K562 (cell line): ENCODE measurements around the gene DPYSL4. TPM values are rescaled to one million over a fixed set of nuclear protein-coding genes. Genes with fewer than 3 reads are reported as not detected.

Experiments
- ATAC-seq: fragments of 200-7000 bp; cut with Tn5 transposase; 3 replicates; pipeline ENCODE4 v1.9.1; 2020; ENCODE audit warnings: moderate library complexity
- BruUV-seq: library from RNA; stranded (reverse); fragments of 400-500 nt; replicated peaks from 2 replicates; lab custom pipeline; 2021; lab: Mats Ljungman, UMichigan
- CTCF ChIA-PET: fragments of 300-600 bp; formaldehyde crosslinking; extraction: SDS; loops from one replicate; lab custom pipeline; 2021; ENCODE audit warnings: low intra/inter-chr PET ratio; lab: Yijun Ruan, JAX
- POLR2A ChIA-PET: fragments of 300-600, 350-650 bp; sonication (Branson Sonifier 250); formaldehyde crosslinking; extraction: SDS; loops from one replicate; lab custom pipeline; 2021; ENCODE audit warnings: antibody characterized with exemption, inconsistent platforms; lab: Yijun Ruan, JAX
- DNase-seq, 4 experiments: peaks; one replicate each; pipeline versions ENCODE4 v3.0.0 to v3.0.0-alpha.2; 2011 to 2018; ENCODE audit warnings: low spot score in 3 of 4, mixed read lengths in 3 of 4; ENCODE audit errors: extremely low read depth in 1 of 4
- FAIRE-seq: peaks from 2 replicates; lab custom pipeline; 2011; peaks lifted over from hg19 to GRCh38; lab: Jason Lieb, UNC
- H2AFZ ChIP-seq: 2 replicates; pipeline ENCODE4 v1.6.0; 2011; ENCODE audit warnings: low read depth, low read length, control low read depth, inconsistent platforms
- H3K27ac ChIP-seq: fragments of 200-600 bp; 3 replicates; pipeline ENCODE4 v1.8.0; 2011; ENCODE audit warnings: low read depth, mild to moderate bottlenecking, control low read depth, inconsistent platforms, low read length, moderate library complexity, mixed read lengths; ENCODE audit errors: extremely low read depth
- H3K27me3 ChIP-seq, 2 experiments: fragments of 300-600 bp in 1 of 2; 2 replicates in 1 of 2; 3 replicates in 1 of 2; pipeline versions ENCODE4 v1.6.0 to v1.8.0; 2011; ENCODE audit warnings: inconsistent platforms in 2 of 2, low read length in 2 of 2, mild to moderate bottlenecking in 1 of 2, mixed read lengths in 1 of 2, moderate library complexity in 1 of 2; ENCODE audit not compliant: control insufficient read depth in 2 of 2, insufficient read depth in 2 of 2
- H3K36me3 ChIP-seq: fragments of 300-600 bp; 3 replicates; pipeline ENCODE4 v1.8.0; 2011; ENCODE audit warnings: mild to moderate bottlenecking, low read length, inconsistent platforms; ENCODE audit not compliant: control insufficient read depth, insufficient read depth
- H3K4me1 ChIP-seq, 2 experiments: fragments of 200-600 bp in 1 of 2; replicated peaks in 1 of 2; 2 replicates in 1 of 2; 3 replicates in 1 of 2; pipeline versions ENCODE4 v1.5.1 to v1.8.0; 2011; ENCODE audit warnings: inconsistent platforms in 2 of 2, low read length in 2 of 2, mild to moderate bottlenecking in 1 of 2, mixed read lengths in 1 of 2, moderate library complexity in 1 of 2; ENCODE audit not compliant: control insufficient read depth in 2 of 2, insufficient read depth in 2 of 2
- H3K4me2 ChIP-seq: 2 replicates; pipeline ENCODE4 v1.6.1; 2011; ENCODE audit warnings: low read length, control low read depth, inconsistent platforms, mixed read lengths; ENCODE audit not compliant: insufficient read depth
- H3K4me3 ChIP-seq: fragments of 200-600 bp; sonication (generic), shearing (Covaris generic); 2 replicates; pipeline ENCODE4 v1.5.1; 2016; ENCODE audit warnings: control low read depth, inconsistent platforms
- H3K79me2 ChIP-seq: fragments of 200-600 bp; 3 replicates; pipeline ENCODE4 v1.8.0; 2011; ENCODE audit warnings: low read length, inconsistent platforms; ENCODE audit not compliant: control insufficient read depth, insufficient read depth
- H3K9ac ChIP-seq, 2 experiments: 2 replicates each; pipeline versions ENCODE4 v1.6.0 to v1.6.1; 2011; ENCODE audit warnings: low read depth in 2 of 2, low read length in 2 of 2, control low read depth in 1 of 2, inconsistent platforms in 1 of 2, mild to moderate bottlenecking in 1 of 2, mixed read lengths in 1 of 2; ENCODE audit not compliant: insufficient read depth in 1 of 2
- H3K9me1 ChIP-seq: one replicate; pipeline ENCODE4 v1.6.0; 2011; ENCODE audit warnings: inconsistent platforms, mild to moderate bottlenecking, low read length, moderate library complexity; ENCODE audit not compliant: control insufficient read depth, insufficient read depth
- H3K9me3 ChIP-seq: replicated peaks from 2 replicates; pipeline ENCODE4 v1.5.1; 2011; ENCODE audit warnings: low read depth, low read length, inconsistent platforms; ENCODE audit not compliant: control insufficient read depth, insufficient read depth
- H4K20me1 ChIP-seq: replicated peaks from 2 replicates; pipeline ENCODE4 v1.6.1; 2011; ENCODE audit warnings: low read length, inconsistent platforms, mixed read lengths; ENCODE audit not compliant: control insufficient read depth, insufficient read depth
- CBX1 ChIP-seq: sonication (generic); IDR thresholded peaks from 2 replicates; pipeline ENCODE4 v1.6.1; 2016; ENCODE audit warnings: antibody characterized with exemption, low read depth, mild to moderate bottlenecking
- KLF13 ChIP-seq: fragments of 450-650 bp; IDR thresholded peaks from 2 replicates; pipeline ENCODE4 v1.6.1; 2016; ENCODE audit warnings: missing genetic modification characterization, low read depth, mild to moderate bottlenecking, missing compliant biosample characterization, moderate library complexity, borderline replicate concordance
- MED1 ChIP-seq: sonication (generic); formaldehyde crosslinking; IDR thresholded peaks from 2 replicates; pipeline ENCODE4 v1.8.1; 2023; ENCODE audit warnings: missing genetic modification reagents, borderline replicate concordance
- MEF2D ChIP-seq: conservative IDR thresholded peaks from 2 replicates; pipeline ENCODE4 v1.6.1; 2016; ENCODE audit warnings: low read depth, missing genetic modification characterization, missing compliant biosample characterization
- NFYB ChIP-seq: IDR thresholded peaks from 2 replicates; pipeline ENCODE4 v1.6.1; 2011; ENCODE audit warnings: mild to moderate bottlenecking, moderate library complexity; ENCODE audit not compliant: insufficient read length; ENCODE audit errors: extremely low read depth
- PRPF4 ChIP-seq: fragments of 200-400 bp; formaldehyde crosslinking; IDR thresholded peaks from one replicate; pipeline ENCODE4 v1.6.1; 2017; ENCODE audit warnings: low read length, low read depth, mild to moderate bottlenecking; ENCODE audit not compliant: insufficient read depth, poor library complexity, severe bottlenecking
- TFAM ChIP-seq: fragments of 250-450 bp; sonication (Bioruptor Pico); conservative IDR thresholded peaks from 2 replicates; pipeline ENCODE4 v1.5.0; 2021; ENCODE audit warnings: mild to moderate bottlenecking, moderate library complexity
- WGBS: fragments of 100-300 bp; shearing (Covaris generic); methylation state at CpG from one replicate; pipeline ENCODE4 v1.1.6; 2016; ENCODE audit warnings: low coverage, mixed read lengths; ENCODE audit not compliant: insufficient coverage; ENCODE audit errors: missing lambda C conversion rate; 5-methylcytosine and 5-hydroxymethylcytosine counted together
- in situ Hi-C: fragments of 300-500 bp; cut with MboI; formaldehyde crosslinking; loops from 4 replicates; pipeline ENCODE4 v1.15.0; 2018; ENCODE audit warnings: inconsistent platforms, mixed read lengths
- intact Hi-C: fragments of 100-400 bp; cut with micrococcal nuclease; formaldehyde crosslinking; loops from 2 replicates; pipeline ENCODE4 v1.14.2; 2022
- polyA plus RNA-seq, 8 experiments: library from polyadenylated mRNA; depleted of rRNA in 4 of 8; stranded (reverse) in 5 of 8; unstranded in 3 of 8; fragments of >200 nt; fragmentation: Nextera tagmentation in 2 of 8; fragmentation: Illumina TruSeq in 1 of 8; extraction: Ambion mirVana in 2 of 8; extraction: Trizol in 1 of 8; gene quantifications; 2 replicates each; pipeline versions ENCODE4 v1.2.1 to v1.2.3, GENCODE V29; 2011 to 2014; ENCODE audit warnings: inconsistent platforms in 1 of 8, missing spikeins in 1 of 8
- total RNA-seq, 7 experiments: library from RNA; depleted of rRNA in 6 of 7; stranded (reverse); fragments of >200 nt in 6 of 7; fragmentation: Illumina TruSeq in 2 of 7; extraction: Trizol in 2 of 7; gene quantifications; 2 replicates each; pipeline versions ENCODE4 v1.2.1 to v1.2.3, GENCODE V29; 2011 to 2021; ENCODE audit warnings: low replicate concordance in 1 of 7

The DPYSL4 gene
- total and polyA plus RNA-seq, 9 of the 15 experiments (the other 6 are each of a cell fraction or from before 2014, with no cell fraction given): 0.03 TPM; not detected in 8

DNA sequence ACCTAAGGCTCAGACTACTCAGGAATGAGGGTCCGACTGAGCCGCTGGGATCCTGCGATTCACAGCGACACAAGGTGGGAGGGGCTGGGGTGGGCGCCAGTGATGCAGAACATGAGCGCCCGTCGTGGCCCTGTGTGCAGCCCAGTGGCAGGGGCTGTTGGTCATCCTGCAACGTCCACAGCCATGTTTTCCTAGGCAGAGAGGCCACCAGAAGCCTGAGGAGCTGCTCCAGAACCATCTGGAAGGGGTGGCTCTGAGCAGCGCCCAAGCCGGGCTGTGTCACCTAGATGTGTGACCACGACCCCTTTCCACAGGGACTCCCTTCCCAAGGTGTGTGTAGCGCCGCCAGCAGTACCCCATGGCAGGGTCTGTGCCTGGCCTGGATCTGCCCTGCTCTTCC, 24.5 kb downstream of the DPYSL4 start:
- Histone ChIP-seq H3K4me1 (no peaks in the 10 kb centered on the region; a peak in 2 of 5 replicates), H3K9me1 (no peaks in the 10 kb centered on the region), H3K9me3 (no peaks in the 10 kb centered on the region), H3K9ac (no peak overlapping the region), H3K27me3 (peaks cover 0 to 19% of the 10 kb centered on the region in 2 experiments; a peak in 2 of 5 replicates), H3K4me3 (no peak overlapping the region), H4K20me1 (no peaks in the 10 kb centered on the region), H2AFZ (no peak overlapping the region)
- FAIRE-seq (no peak), DNase-seq (no peak)
- 1% methylated on average over 9 of the region's 14 CpGs for WGBS
- ChIA-PET CTCF (no interaction called here), POLR2A (no interaction called here)
- no TSS peak for BruUV-seq
- in situ Hi-C loops: no loop called here
- TF ChIP-seq MED1: no peak
- TF ChIP-seq KLF13 (tag): no peak
- no peak for TF ChIP-seq NFYB
- TF ChIP-seq, all 486 proteins: peak for 0
- H3K36me3 ChIP-seq: no peaks in the 10 kb centered on the region
- no peaks in the 10 kb centered on the region for H3K79me2 ChIP-seq
- H3K27ac ChIP-seq: no peak overlapping the region
- H3K4me2 ChIP-seq: no peak overlapping the region
- intact Hi-C loops: no loop called here
- no peak for ATAC-seq

DNA sequence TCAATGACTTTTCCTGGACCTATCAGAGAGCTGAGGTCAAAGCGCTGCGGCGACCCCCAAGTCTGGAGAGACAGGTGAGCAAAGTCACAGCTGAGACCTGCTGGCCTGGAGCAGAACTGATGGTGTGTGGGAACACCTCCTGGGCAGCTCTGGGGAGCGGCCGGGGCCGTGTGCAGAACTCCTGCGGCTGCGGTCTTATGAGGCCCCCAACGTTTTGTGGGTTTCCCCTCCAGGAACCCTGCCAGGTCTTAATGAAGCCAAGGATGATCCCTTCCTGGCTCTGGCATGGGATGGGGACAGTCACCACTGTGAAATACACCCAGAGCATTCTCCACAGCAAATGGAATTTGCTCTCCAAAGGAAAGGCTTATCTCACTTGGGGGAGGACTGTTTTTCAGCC, 26.1 kb downstream of the DPYSL4 start:
- in situ Hi-C loops: no loop called here
- FAIRE-seq: no peak

More for the DNA sequence above, 26.1 kb downstream of the DPYSL4 start:
- Histone ChIP-seq H3K79me2 (no peaks in the 10 kb centered on the region), H3K4me3 (no peak overlapping the region), H3K9ac (no peak overlapping the region), H3K4me2 (no peak overlapping the region), H3K36me3 (no peaks in the 10 kb centered on the region), H3K9me1 (no peaks in the 10 kb centered on the region), H2AFZ (no peak overlapping the region), H3K9me3 (no peaks in the 10 kb centered on the region), H3K27me3 (peaks cover 0 to 12% of the 10 kb centered on the region in 2 experiments; a peak in 2 of 5 replicates)
- WGBS: 3% methylated on average over 3 of the region's 9 CpGs
- intact Hi-C loops: no loop called here
- no peak for DNase-seq
- no TSS peak for BruUV-seq
- POLR2A ChIA-PET: no interaction called here
- no peak for ATAC-seq
- CTCF ChIA-PET: no interaction called here
- TF ChIP-seq PRPF4 (no peak), CBX1 (no peak), MEF2D (tag) (no peak), TFAM (CRISPR knock-in tag) (no peak)
- TF ChIP-seq, all 486 proteins: peak for 0
- no peaks in the 10 kb centered on the region; a peak in 2 of 5 replicates for H3K4me1 ChIP-seq
- no peak overlapping the region for H3K27ac ChIP-seq
- no peaks in the 10 kb centered on the region for H4K20me1 ChIP-seq
